SW480 (cell line): Measurements from ENCODE around the gene SOS2.
"Not testable (repeated sequence)": the region's sequence is repeated elsewhere in the genome, so short reads cannot be mapped to it uniquely, and the experiment has no call there.

ENCODE experiments used
- DNase-seq: peaks from one replicate; pipeline ENCODE4 v3.0.0-alpha.2; 2016; ENCODE audit warnings: low spot score

SOS2 gene

DNA sequence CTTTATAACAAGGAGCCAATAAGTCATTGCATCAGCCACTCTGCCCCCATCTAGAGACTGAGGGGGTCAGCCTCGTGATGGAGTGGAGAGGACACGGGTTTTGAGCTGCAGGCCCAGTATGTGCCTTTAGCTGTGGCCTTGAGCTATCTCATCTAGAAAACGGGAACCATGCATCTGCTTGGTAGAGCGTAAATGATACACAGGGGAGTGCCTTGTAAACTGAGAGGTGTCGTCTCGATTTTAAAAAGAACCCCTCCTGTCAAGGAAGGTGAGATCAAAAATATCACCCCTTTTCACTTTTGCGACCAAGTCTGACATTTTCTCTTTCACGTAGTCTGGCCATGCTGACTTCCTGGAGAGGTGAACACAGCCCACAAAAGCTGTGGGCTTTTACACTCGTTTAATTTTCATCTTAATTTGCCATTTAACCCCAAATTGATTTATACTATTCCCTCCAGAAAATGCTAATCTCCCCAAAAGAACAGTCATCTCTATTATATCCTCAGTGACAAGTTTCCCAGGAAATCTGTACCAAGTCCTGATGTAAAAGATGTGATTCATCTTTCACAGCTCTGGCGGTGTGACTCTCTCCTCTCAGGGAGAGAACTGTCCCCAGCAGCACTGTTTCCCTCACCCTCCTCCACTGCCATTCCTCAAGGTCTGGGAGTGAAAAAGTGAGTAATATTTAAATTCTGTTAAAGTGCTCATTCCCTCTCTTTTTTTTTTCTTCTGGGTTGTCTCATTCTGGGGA, 145.6 kb downstream of the SOS2 start:
- no peak for DNase-seq

DNA sequence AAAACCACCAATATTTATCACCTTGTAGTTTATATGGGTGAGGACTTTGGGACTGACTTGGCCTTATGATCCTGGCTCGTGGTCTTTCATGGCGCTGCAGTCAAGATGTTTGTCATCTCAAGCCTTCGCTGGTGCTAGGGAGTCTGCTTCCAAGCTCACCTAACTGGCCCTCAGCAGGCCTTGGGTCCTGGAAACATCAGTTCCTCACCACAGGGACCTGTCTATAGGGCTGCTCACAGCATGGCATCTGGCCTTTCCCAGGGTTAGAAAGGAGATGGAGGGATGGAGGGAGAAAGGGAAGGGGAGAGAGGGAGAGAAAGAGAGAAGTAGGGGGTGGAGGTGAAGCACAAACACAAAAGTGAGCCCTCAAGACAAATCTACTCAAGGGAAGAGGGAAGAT, 146.7 kb downstream of the SOS2 start:
- no peak for DNase-seq

DNA sequence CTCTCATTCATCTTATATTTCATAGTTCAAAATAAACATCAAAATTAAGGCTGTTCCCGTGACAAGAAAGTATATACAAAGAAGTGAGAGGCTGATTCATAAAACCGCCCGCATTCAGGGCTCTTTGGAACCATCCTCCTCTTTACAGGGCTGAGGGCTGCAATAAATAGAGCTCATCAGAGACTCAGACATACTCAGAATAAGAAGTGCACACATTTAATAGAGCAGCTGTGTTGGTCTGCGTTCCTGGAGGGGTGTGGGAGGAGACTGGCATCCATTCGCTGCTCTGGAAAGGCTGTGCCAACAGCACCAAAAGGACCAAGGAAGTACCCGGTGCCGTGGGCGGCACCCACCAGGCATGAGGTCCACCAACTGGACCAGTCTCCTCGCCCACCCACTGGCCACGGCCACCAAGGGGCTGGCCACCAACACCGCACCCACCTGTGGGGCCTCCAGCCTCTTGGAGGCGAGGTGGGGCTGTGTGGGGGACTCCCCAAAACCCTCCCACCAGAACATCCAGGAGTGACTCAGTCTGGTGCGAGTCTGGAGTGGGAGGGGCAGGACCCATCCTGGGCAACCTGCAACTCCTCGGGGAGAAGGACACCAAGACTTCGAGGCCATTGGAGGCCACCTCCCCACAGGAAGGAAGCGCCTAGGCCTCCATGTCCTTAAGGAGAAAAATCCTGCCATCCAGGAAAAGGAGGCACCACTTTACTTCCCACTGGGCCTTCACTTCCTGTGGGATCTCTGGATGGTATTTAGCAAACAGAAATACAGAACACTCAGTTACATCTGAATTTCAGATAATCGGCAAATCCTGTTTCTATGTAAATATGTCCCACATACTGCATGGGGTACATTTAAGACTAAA, 147.7 kb downstream of the SOS2 start:
- DNase-seq: no peak

DNA sequence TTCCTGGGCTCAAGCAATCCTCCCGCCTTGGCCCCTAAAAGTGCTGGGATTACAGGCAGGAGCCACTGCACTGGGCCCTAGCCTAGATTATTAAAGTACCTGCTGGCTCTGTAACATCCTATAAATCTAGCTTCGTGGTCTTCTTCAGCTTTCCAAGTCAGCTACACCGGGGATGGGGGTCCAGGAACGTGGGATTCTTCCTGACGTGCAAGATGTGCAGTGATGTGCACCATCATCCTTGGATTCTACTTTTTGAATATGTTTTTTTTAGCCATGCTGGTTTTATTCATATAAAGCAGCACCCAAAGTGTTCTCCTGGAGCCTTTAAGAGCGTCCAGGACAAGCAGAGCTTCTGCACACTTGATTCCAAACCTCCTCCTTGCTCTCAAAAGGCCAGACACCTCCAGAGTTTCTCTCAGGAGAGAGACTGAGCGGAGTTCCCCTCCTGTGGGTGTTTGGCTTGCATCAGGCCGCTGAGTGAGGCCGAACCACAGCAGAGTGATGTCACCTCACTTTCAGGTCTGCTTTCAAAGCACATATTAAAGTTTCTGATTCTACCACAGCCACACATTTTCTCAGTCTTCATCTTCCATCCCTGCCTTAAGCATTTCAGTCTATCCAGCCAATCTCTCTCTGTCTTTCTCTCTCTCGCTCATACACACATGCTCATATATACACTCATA, 148.5 kb downstream of the SOS2 start:
- no peak for DNase-seq

DNA sequence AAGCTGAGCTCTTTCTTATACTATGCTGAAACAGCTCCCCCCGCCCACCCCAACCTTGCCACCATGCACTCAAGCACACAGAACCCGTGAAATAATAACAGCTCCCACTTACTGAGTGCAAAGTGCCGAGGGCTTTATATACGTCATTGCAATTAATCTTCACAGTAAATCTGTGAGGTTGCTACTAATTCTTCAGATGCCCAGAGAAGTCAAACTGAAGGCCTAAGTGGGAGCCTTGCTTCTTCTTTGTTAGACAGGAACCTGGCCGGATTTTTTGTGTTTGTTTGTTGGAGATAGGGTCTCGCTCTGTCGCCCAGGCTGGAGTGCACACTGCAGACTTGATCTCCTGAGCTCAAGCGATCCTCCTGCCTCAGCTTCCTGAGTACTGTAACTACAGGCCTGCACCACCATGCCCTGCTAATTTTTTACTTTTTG, 149.1 kb downstream of the SOS2 start:
- DNase-seq: no peak

DNA sequence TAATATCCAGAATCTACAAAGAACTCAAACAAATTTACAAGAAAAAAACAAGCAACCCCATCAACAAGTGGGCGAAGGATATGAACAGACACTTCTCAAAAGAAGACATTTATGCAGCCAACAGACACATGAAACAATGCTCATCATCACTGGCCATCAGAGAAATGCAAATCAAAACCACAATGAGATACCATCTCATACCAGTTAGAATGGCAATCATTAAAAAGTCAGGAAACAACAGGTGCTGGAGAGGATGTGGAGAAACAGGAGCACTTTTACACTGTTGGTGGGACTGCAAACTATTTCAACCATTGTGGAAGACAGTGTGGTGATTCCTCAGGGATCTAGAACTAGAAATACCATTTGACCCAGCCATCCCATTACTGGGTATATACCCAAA, 152.3 kb downstream of the SOS2 start:
- DNase-seq: not testable (repeated sequence)

DNA sequence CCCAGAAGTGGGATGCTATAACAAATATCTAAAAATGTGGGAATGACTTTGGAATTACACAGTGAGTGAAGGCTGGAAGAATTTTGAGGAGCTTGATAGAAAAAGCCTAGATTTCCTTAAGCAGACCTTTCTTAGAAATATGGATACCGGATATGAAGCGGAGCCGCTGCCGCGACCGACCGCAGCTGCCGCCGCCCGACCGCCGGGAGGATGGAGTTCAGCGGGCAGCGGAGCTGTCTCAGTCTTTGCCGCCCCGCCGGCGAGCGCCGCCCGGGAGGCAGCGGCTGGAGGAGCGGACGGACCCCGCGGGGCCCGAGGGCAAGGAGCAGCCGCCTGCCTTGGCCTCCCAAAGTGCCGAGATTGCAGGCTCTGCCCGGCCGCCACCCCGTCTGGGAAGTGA, 157.7 kb downstream of the SOS2 start:
- not testable (repeated sequence) for DNase-seq

DNA sequence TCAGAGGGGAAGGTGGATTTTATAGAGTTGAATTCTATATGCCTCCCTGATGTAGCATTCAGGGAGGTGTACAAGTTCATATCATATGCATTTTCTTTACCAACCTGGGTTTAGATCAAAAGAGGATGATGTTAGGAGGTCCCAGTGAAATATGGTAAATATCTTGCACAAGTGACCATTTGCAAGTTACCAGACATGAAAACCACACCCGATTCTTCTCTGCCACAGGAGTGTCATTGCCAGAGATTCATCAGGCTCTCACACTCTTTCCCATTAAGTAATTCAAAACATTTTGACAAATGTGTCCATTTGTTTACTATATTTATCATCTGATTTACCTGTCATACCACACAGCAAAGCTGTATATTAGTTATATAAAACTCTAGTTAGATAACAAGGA, 159.0 kb downstream of the SOS2 start:
- DNase-seq: no peak

DNA sequence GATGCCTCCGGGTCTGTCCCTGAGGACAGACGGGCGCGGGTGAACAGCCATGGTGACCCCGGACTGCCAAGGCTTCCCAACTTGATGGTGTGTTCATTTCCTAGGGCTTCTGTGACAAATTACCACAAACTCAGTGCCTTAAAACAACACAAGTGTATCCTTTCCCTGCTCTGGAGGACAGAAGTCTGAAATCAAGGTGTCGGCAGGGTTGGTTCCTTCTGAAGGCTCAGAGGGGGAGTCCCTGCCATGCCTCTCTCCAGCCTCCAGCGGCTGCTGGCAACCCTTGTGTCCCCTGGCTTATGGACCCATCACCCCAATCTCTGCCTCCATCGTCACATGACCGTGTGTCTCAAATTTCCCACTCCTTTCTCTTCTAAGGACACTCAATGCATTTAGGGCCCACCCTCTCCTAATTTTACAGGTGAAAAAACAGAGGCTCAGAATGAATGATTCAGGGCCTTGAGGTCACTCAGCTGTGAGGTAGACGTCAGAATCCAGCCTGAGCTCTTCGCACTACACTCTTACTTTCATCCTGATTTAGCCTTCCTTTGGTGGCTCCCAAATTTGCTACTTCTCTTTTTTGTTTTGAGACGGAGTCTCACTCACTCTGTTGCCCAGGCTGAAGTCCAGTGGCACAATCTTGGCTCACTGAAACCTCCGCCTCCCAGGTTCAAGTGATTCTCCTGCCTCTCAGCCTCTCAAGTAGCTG, 160.4 kb downstream of the SOS2 start:
- DNase-seq: no peak

DNA sequence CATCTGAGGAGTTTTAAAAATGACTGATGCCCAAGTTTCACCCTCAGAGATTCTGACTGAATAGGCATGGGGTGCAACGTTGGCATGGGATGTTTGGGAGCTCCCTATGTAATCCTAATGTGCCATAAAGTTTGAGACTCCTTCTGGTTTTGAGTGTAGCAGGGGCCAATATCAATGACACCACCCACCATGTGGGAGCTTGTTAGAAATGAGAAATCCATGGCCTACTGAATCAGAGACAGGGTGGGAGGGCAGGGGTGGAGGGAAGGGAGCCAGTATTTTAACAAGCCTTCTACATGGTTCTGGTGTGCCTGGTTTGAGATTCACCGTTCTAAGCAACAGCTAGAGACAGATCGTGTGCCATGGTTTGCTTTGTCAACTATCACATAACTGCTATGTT, 161.1 kb downstream of the SOS2 start:
- DNase-seq: no peak

DNA sequence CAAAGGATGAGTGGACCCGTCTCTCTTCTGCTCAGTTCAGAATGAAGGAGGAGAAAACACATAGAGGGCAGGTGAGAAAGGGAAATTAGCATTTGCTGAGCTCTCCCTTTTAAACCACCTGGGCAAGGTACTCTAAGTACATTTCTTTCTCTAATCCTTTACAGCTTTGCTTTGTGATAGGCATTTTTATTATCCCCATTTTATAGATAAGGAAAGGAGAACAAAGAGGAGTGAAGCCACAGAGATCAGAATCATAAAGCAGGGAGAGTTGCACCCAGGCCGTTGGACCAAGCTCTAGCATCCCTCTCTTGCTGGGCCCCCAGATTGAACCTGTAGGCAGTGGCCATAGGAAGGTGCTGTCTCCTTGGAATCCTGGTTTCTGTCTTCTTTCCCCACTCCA, 162.1 kb downstream of the SOS2 start:
- no peak for DNase-seq

DNA sequence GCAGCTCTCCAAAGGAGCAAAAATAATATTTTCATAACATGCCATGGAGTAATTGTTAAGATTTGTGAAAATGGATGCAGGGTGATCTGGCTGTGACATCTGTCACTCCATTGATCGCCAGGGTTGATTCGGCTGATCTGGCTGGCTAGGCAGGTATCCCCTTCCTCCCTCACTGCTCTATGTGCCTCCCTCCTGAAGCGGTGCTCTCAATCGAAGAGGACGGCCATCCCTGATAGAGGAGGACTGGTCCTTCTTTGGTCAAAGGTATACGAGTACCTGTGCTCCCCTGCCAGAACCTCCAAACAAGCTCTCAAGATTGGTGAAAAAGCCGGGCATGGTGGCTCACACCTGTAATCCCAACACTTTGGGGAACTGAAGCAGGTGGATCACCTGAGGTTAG, 162.9 kb downstream of the SOS2 start:
- no peak for DNase-seq

DNA sequence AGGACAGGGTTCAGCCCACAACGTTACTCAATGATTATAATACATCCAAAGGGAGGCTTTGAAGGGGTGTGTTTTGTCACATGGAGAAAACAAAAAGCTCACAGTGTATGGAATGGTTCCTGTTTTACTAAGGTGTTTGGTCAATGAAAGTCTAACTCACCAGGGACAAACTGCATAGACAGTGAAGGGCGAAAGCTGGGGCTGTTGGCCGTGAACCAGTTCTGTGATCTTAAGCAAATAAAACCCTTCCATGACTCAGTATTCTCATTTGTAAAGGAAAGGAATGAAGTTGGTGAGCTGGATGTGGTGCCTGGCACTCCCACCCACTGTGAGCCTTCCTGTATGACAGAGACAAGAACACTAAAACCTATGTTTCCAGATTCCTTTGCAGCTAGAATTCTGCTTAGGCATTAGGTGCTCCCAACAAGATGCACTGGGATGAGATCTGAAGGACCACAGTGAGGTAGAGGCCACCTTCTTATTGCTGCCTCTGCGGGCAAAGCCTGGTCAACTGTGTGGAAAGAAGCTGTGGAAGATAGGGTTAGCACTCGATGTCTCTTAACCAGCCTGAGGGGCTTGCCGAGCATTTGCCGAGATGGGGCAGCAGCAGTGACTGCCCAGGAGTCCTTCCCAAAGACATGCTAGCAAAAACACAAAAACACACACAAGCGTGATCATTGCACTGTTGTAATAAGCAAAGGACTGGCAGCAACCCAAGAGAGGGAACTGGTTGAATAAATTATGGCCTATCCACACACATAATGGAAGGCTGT, 163.5 kb downstream of the SOS2 start:
- DNase-seq: no peak
